GM21515 (cell line): Measurements from ENCODE around the gene ADGRG7.

Experiments
- ATAC-seq: cut with Tn5 transposase; IDR thresholded peaks from one replicate; pipeline ENCODE4 v1.9.1; 2021; ENCODE audit not compliant: unreplicated experiment

Gene ADGRG7

DNA sequence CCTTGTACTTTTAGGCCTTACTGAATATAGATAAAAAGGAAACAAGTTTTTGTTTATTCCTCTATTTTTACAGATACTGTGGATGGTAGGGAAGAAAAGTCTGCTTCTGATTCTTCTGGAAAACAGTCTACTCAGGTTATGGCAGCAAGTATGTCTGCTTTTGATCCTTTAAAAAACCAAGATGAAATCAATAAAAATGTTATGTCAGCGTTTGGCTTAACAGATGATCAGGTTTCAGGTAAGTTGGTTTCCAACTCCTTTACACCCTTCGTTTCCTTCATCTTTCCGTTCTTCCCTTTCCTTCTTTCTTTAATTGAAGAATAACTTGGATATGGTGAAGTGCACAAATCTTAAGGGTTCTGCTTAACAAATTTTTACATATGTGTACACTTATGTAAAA lies 123.0 kb downstream of the ADGRG7 start:
- ATAC-seq = no peak

DNA sequence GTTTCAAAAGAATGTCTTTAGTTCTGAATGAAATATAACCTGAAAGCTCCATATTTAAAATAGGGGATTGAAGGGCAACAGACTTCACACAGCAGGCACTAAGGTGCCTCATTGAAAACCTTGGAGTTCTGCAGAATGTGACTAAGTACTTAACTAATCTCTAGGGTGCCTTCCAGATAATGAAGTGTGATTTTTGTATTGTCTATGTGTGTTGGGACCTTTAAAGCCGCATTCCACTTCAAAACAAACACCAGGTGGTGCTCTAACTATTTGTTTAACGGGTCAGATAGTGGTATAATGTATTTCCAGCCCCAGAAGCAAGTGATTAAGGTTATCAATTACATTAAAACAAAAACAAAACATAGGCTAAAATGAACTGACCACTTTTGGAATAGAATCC lies 127.9 kb downstream of the ADGRG7 start:
- ATAC-seq = no peak

- ATAC-seq = no peak
Measured at GRCh38 chr3:100740207-100740606, 130.8 kb downstream of the ADGRG7 start.

- no peak for ATAC-seq
Measured at GRCh38 chr3:100743535-100743934, 134.1 kb downstream of the ADGRG7 start.

- no peak for ATAC-seq
Measured at GRCh38 chr3:100744671-100745070, 135.3 kb downstream of the ADGRG7 start.
